GM19438 (cell line): ENCODE results near the gene AAK1.
"Not testable (repeated sequence)": the region's sequence is repeated elsewhere in the genome, so short reads cannot be mapped to it uniquely, and the experiment has no call there.

ENCODE experiments used
- ATAC-seq: cut with Tn5 transposase; IDR thresholded peaks from one replicate; pipeline ENCODE4 v1.9.1; 2021; ENCODE audit warnings: low read depth; ENCODE audit not compliant: unreplicated experiment

Gene AAK1

GRCh38 chr2:69464575-69464974 is 179.0 kb downstream of the AAK1 start:
- ATAC-seq, result no peak

GRCh38 chr2:69462780-69463179 is 180.8 kb downstream of the AAK1 start:
- ATAC-seq, result no peak

DNA sequence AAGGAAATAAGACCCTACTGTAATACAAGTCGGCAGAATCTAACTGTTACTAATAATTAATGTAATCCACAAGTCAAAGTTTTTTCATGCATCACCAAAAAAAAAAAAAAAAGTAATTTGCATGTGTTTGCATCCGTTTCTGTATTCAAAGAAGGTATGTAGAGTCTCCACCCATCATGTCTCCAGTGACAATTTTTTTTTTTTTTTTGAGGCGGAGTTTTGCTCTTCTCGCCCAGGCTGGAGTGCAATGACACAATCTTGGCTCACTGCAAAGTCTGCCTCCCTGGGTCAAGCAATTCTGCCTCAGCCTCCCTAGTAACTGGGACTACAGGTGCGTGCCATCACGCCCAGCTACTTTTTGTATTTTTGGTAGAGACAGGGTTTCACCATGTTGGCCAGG is 182.1 kb downstream of the AAK1 start:
- ATAC-seq, result no peak

- ATAC-seq, result no peak
Observed at GRCh38 chr2:69459936-69460335, 183.6 kb downstream of the AAK1 start.

DNA sequence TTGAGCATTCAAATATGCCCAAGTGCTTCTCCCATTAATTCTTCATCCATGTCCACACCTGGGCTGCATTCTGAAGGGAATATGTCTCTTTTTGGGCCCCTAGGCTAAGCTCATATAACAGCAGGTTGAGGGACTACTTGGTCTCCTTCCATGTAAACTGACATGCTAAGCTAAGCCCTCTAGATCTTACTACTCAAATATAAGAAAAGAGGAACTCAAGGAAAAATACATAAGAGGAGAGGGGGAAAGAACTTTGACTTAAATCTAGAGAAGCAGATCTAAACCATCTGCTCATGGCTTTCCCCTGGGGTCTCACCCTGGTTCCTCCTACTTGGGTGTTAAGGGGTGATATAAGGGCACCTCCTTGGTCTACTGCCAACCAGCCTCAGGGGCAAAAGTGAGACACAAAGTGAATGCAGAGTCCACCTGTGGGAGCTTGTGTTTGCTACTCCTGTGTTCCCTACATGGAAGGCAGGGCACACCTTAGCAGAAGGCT is 186.5 kb downstream of the AAK1 start:
- no peak for ATAC-seq

GRCh38 chr2:69456154-69456553 is 187.4 kb downstream of the AAK1 start:
- no peak for ATAC-seq

GRCh38 chr2:69454976-69455375 is 188.6 kb downstream of the AAK1 start:
- no peak for ATAC-seq

- no peak for ATAC-seq
Observed at GRCh38 chr2:69453475-69454129, 189.9 kb downstream of the AAK1 start.

DNA sequence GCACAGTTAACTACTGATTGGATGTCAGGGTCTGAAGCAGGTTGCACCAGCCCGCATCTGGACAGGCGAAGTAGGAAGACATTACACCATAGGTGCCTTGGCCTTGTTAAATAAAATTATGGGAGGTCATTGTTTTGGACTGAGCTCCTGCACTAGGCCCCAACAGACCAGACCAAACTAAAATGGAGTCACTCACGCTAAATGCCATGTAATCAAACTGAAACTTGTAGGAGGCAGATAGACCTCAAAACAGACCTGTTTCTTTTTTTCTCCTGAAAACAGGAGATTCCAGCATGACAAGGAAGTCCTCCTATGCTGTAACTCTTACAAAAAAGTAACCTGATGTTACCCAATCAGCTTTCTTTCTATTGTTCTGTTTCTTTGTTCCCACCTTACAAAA is 190.9 kb downstream of the AAK1 start:
- ATAC-seq, result no peak

DNA sequence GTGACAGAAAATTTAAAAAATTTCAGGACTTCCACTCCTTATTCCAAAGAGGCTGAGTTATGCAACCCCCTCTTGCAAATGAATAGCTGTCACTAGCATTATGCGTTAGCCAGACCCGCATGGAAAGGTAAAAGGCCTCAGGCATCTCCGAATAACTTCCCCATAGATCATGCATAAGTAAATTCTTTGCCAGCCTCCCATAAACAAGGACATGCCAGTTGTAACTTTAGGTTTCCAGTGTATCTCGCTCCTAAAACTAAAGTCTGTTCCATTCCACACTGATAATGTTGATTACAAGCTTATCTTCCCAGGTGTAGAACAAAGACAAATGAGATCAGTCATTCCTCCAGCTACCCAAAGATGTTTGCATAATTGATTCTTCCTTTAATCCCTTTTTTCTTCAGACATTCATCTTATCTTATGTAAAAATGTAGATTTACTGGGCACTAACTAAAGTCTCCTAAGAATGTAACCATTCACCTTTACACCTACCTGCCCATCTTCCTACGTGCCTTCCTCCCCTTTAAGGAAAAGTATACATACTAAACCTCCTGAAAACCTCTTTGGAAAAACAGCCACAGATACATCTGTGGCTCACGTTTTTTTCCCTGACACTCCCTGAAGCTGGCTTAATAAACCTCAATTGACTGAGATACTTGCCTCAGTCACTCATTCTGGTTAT is 192.7 kb downstream of the AAK1 start:
- ATAC-seq, result no peak

DNA sequence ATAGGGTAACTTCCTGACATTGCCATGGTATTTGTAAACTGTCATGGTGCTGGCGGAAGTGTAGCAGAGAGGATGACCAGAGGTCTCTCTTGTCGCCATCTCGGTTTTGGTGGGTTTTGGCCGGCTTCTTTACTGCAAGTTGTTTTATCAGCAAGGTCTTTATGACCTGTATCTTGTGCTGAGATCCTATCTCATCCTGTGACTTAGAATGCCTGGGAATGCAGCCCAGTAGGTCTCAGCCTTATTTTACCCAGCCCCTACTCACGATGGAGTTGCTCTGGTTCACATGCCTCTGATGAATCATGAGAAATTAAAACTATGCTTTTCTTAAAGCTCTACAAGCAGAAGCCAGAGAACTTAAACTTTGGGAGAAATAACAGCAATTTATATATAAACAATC is 193.6 kb downstream of the AAK1 start:
- no peak for ATAC-seq

DNA sequence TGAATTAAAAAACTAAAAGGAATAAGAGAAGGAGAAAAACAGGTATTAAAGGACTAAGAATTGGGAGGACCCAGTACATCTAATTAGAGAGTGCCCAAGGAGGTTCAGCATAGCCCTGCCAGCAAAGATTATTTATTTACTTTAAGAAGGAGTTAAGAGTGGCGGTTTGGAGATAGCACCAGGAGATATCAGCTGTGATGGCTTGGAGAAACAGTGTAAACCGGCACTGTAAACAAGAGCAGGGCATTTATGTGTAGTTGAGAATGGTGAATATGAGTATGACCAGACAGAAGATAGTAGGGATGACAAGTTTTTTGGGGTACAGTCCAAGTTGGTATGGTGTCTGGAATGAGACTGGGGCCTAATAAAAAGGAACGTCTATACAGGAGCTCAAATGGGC is 199.9 kb downstream of the AAK1 start:
- ATAC-seq, result not testable (repeated sequence)

DNA sequence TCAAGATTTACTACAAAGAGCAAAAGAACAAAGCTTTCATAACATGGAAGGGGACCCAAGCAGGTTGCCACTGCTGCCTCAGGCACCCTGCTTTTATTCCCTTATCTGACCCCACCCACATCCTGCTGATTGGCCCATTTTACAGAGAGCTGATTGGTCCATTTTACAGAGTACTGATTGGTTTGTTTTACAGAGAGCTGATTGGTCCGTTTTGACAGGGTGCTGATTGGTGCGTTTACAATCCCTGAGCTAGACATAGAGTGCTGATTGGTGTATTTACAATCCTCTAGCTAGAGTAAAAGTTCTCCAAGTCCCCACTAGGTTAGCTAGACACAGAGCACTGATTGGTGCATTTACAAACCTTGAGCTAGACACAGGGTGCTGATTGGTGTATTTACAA is 204.0 kb downstream of the AAK1 start:
- not testable (repeated sequence) for ATAC-seq

- ATAC-seq, result no peak
Observed at GRCh38 chr2:69438580-69438979, 205.0 kb downstream of the AAK1 start.

- no peak for ATAC-seq
Observed at GRCh38 chr2:69437751-69438154, 205.8 kb downstream of the AAK1 start.

GRCh38 chr2:69436938-69437750 is 206.4 kb downstream of the AAK1 start, which contains the start of gene NFU1:
Gene NFU1 (minus strand): TSS chr2:69437435. CDS start chr2:69437422, 13 bp downstream.
- ATAC-seq, result peak; percentile 98

DNA sequence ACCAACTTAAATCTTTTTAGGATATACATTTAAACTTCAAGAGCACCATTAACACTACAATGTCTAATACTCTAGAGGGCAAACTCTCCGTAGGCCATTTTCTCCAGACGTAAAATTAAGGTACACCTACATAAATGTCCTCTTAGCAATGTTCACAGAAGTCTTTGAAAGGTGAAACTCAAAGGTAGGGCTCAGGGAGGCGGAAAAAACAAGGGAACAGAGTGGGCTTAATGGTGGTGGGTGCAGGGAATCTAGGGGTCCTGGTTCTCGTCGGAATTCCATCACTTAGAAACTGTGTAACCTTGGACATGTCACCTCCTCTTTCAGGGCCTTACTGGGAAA is 207.0 kb downstream of the AAK1 start:
- ATAC-seq, result peak; percentile 7

- no peak for ATAC-seq
Observed at GRCh38 chr2:69434753-69435152, 208.8 kb downstream of the AAK1 start.

- no peak for ATAC-seq
Observed at GRCh38 chr2:69429491-69430183, 213.9 kb downstream of the AAK1 start.

- no peak for ATAC-seq
Observed at GRCh38 chr2:69428981-69429380, 214.6 kb downstream of the AAK1 start.

GRCh38 chr2:69424419-69424818 is 219.1 kb downstream of the AAK1 start:
- ATAC-seq, result no peak
